Stimulated activated CD8-positive, alpha-beta memory T cell treated with anti-CD3 and anti-CD28 coated beads, Interleukin-15, amount 100 ng/mL, for 1 hour (primary cell): ENCODE measurements around the gene MUC13.

Source experiments
- DNase-seq: peaks from one replicate; pipeline ENCODE4 v3.0.0-alpha.2; 2020; ENCODE audit warnings: low read depth

Gene MUC13

DNA sequence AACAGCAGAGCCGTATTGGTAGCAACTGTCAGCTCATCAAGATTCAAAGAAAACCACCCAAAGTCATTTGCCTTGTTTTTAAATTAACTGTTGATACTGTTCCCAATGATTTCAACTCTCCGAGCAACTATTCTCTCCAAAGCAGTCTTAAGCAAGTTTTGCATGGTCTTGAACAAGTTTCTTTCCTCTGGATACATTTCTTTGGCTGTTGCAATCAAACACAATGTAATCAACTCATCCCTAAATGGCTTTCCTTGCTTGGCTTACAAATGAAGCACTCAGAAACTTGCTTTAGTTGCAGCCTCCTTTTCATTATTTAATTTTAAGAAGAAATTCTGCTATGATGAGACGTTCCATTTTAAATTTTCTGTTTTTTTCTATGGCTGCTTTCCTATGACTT is 15.5 kb upstream of the MUC13 start:
- no peak for DNase-seq

DNA sequence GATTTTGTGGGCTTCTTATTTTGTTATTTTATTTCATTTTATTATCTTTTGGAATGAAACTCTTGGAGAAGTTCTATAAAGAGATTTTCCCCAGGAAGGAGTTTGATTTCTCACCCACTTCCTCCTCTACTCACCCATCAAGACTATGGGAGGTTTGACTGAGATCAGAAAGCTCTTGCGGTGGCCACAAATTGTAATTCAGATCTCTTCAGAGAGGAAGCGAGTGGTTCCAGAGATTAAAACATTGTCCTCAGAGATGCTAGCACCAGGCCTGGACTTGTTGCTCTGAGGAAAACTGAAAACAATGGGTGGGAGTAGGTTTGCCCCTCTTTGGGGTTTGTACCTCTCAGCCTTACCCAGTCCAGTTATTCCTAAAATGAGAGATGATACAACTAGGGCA is 8.1 kb upstream of the MUC13 start:
- DNase-seq = no peak

GRCh38 chr3:124941771-124942170 is 7.2 kb upstream of the MUC13 start:
- DNase-seq = no peak

DNA sequence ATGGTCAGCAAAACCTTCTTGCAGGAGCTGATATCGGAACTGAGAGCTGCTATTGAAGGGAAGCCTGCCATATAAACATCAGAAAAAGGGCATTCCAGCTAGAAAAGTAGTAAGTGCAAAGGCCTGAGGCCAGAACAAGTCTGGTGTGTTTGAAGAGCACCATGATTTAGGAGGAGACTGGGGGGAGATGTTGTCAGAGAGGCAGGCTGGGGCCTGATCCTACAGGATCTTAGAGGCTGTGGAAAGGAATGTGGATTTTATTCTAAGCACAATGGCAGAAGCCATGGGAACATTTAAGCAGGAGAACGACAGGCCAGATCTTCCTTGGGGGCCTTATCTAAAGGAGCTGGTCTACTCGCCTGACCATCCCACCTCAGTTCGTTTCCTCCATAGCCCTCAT is 5.1 kb upstream of the MUC13 start:
- DNase-seq = no peak

DNA sequence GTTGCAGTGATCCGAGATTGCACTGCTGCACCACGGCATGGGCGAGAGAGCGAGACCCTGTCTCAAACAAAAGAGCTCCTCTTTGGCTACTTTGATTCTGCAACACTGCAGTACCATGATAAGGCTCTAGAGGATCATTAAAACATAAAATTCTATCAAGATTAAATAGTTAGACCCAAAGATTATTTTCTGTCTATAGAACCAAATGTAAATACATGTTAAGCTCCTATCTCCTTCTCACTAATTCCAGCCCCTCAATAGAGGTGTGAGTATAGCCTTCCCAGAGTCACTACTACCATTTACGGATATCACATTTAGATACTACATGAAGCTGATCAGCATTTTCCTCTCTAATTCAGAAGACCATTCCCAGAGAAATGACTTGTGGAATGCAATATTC is 4.3 kb upstream of the MUC13 start:
- no peak for DNase-seq

DNA sequence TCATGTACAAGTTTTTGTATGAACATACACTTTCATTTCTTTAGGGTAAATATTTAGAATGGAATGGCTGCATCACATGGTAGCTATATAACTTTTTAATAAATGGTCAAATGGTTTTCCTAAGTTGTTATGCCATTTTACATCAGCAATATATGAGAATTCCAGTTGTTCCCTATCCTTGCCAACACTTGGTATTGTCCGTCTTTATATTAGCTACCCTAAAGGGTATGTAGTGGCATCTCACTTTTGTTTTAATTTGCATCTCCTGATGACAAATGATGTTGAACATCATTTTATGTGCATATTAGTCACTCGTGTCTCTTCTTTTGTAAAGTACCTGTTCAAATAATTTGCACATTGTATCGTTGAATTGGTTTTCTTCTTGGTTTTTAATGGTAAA is 2.5 kb upstream of the MUC13 start:
- no peak for DNase-seq

GRCh38 chr3:124935794-124936542 is 1.4 kb upstream of the MUC13 start:
- no peak for DNase-seq

GRCh38 chr3:124935264-124935663 is 713 bp upstream of the MUC13 start:
- DNase-seq = no peak

DNA sequence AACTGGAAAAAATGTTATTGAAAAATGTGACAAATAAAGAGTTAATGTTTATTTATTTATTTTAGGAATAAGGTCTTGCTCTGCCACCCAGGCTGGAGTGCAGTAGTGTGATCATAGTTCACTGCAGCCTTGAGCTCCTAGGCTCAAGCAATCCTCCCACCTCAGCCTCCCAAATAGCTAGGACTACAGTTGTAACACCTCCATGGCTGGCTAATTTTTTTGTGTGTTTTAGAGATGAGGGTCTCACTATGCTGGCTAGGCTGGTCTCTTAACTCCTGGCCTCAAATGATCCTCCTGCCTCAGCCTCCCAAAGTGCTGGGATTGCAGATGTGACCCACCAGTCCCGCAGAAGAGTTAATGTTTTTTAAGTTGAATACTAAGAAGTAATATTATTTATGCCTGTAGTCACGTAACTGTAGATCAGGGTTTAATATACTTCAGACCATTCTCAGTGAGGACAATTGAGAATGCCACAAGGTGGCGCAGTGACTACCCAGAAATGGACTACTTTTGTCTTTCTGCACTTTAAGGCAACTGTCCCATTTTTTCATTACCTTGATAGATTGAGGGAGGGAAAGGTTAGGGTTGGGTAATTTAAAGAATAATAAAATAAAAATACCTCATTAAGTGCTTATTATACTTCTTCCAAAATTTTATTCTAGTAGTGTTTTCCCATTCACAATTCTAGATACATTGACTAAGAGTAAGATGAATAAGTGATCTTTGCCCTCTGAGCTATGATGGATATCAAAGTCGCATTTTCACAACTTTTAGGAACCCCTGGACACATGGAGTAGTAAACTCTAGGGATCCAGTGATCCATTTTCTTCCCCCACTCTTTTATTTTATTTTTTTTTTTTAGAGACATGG is 6.0 kb downstream of the MUC13 start:
- peak; percentile 16 for DNase-seq

DNA sequence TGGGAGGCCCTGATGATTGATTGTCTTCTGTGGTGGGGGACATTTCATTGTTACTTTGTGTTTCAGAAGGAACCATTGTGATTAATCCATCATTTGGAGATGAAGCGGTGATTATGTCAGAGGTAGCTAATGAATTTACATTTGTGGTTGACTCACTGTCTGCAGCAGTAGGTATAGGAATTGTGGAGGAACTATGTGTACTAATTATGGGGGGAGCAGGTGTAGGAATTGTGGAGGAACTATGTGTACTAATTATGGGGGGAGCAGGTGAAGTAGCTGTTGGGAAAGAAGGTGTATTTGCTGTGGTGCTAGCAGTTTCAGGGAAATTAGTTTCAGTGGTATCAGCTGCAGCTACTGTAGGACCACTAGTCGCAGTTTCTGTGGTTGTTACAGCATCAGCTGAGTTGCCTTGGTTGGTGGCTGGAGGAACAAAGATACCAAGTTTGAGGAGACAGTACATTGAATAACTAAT is 6.9 kb downstream of the MUC13 start:
- no peak for DNase-seq

DNA sequence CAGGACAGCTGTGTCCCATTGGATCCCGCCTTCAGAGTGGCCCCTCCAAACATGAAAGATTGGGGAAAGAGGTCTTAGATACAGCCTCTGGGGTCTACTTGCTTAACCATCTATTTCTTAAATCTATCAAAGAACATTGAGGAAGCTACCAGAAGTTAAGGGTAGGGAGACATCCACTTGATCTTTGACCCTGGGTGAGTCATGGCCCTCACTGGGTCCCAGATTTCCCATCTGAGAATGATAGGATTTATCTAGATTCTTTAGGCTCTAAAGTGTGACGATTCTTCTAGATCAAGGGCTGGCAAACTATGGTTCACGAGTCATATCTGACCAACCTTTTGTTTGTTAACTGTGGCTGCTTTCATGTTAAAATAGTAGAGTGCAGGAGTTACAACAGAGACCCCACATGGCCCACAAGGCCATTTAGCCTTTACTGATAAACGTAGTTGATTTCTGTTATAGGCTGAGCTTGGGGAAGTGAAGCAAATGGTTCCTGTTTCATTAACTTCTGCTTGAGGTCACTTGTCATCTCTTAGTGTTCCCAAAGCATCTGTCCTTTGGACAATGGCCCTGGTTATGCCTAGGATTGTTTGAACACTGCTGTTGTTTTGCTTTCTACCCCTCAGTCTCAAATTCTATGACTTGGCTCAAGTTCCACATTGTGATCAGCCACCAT is 8.0 kb downstream of the MUC13 start:
- no peak for DNase-seq

DNA sequence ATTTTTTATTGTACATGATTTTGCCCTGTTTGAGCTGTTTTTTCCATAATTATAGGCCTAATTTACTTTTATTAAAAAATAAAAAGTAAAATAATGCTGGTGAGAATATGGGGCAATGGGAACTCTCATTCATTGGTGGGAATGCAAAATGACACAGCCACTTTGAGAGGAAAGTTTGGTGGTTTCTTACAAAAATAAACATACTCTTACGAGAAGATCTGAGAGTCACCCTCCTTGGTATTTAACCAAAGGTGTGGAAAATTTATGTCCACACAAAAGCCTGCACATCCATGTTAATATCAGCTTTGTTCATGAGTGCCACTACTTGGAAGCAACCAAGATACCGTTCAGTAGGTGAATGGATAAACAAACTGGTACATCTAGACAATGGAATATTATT is 9.8 kb downstream of the MUC13 start:
- no peak for DNase-seq

DNA sequence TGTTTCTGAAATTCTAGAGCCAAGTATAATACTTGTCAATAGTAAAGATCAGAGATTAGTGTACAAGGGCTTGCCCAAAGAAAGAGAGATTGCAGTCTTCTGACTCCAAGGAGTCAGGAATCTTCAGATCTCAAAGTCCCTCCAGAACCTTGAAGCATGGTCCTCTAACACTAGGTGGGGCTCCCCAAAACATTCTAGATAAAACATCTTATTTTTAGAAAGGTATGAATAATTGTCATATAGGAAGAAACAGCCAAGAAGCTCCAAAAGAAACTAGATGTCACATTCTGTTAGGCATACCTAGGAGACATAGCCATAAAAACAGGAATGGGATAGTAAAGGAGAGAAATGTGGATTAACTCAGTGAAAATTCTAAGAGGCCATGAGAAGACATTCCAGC is 10.7 kb downstream of the MUC13 start:
- DNase-seq = no peak

DNA sequence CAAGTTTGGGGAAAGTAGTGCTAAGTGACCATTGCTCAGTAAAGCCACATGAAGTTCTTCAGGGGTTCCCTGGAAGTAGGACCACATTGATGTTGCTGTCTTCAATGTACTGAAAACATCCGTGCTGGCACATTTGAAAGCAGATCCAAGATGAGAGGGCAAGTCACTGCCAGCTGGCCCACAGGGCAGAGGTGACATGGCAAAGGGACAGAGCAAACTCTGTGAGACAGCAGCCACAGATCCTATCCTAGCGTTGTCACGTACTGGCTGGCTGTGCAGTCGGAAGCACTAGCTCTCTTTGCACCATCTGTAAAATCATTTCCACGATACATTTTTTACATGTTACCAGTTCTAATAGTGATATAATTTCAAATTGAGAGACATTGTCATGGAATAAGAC is 13.8 kb downstream of the MUC13 start:
- no peak for DNase-seq

DNA sequence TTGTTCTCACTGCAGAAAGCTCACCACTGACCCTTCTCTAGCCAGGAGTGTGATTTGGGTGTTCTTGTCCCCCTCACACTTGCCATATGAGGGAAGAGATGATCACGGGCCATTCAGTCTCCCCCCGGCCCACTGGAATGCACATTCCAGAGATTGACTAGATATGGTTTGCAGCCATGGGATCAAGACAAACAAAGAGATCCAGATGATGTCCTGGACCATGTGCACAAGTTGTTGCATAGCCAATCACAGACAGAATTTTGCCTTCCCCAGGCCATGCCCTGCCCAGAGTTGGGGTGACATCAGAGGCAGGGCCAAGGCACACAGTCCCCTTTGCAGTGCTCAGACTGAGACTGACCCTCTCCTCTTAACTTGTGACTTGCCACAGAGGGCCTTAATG is 14.8 kb downstream of the MUC13 start:
- DNase-seq = no peak

GRCh38 chr3:124918524-124918923 is 16.0 kb downstream of the MUC13 start:
- DNase-seq = no peak

- no peak for DNase-seq
Measured at GRCh38 chr3:124916837-124917409, 17.6 kb downstream of the MUC13 start.

- DNase-seq = no peak
Measured at GRCh38 chr3:124915254-124915653, 19.3 kb downstream of the MUC13 start.

DNA sequence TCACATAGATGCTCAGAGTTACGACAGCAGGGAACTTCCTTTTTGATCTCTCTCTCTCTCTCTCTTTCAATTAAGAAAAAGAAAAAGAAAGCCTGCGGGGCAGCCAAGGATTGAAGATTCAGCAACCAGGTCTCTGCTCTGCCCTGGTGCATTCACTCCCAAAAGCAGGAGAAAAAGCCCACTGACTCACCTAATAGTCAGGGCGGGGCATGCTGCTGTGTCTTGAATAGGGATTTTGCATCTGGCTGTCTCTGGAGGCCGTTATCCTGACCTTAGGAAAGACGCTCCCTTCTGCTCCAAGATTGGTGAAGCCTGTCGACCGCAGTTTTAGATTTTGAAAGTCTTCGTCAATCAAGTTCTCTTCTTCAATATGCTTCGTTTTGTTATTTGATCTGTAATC is 26.6 kb downstream of the MUC13 start:
- DNase-seq = no peak

GRCh38 chr3:124904835-124905492 is 29.6 kb downstream of the MUC13 start:
- DNase-seq = no peak

DNA sequence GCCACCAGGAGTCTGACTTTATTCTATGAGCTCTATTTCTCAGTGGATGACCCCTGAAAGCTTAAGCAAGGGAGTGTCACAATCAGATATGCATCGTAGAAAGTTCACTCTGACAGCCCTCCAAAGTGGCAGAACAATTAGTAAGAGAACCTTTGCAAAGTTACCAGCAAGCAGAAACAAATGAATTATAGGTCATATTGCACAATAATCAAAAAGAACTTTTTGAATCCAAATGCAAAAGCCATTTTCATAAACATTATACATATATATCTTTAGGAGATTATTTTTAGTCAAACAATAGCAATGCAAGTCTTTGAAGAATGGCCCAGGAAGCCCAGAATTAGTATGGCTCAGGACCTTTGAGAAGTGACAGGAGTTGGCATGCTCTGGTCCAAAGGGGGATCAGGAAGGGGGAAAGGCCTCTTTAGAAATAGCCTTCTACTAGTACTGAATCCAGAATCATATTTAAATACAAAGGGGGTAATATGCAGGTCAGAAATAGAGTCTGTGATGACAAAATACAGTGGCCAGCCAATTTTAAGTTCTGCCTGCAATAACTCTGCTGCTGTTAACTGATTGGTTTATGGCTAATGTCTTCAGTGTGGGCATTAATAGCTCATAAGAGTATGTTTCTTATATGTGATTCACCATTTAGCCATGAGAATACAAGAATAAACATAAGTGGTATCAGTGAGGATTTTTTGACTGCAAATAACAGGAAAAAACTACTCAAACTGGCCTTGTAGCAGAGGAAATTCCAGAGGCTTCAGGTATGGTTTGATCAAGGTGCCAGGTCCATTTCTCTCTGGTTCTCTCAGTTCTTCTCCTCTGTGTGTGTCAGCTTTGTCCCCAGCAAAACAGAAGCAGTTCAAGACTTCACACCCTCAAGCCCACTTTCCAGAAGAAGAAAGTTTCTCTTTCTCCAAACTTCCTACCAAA is 30.4 kb downstream of the MUC13 start:
- no peak for DNase-seq
